Measurements from ENCODE around the gene LARGE1.
A peak's percentile ranks its signal among the peaks of the same experiment; 100 is the strongest.

The LARGE1 gene

GRCh38 chr22:33337524-33337923, 582.8 kb downstream of the LARGE1 start:
- DNase-seq = no peak

DNA sequence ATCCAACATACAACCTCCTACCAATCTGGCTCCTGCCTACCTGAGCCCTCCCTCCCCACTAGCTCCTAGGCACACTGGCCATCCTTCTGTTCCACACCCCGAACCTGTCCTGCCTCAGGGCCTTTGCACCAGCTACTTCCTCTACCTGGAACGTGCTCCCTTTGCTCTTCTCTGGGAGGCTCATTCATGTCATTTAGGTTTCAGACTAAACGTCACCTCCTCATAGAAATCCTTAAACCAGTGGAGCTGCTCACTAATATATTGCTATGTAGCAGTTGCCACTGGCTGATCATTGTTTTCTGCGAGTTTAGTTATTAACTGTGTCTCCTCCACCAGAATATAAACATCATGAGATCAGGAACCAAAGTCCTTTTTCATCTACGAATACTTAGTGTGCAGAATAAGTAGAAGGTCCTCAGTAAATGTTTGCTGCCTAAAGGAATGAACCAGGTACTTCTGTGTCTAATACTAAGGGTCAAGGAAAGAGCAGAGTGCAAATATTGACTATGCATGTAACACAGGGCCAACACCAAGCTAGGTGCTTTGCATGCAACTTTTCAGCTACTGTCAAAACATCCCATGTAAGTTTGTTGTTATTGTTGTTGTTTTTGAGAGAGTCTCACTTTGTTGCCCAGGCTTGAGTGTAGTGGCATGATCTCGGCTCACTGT, 584.5 kb downstream of the LARGE1 start:
- DNase-seq = no peak

DNA sequence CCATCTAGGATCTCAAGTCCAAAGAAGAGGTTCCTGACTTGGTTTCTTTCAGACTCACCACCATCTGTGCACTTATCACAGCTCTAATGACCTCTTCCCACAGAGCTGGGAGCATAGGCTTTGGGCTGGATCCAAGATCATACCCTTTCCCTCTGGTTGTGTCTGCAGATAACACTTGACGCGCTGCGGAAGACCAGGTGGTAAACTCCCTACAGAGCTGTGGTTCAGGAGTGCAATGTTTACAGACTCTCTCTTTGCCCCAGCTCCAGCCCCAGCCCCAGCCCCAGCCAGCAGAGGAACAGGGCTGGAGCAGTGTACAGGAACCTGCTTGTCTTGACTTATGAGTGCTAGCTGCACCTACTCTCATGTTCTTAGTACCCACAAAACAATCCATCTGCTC, 587.7 kb downstream of the LARGE1 start:
- DNase-seq = no peak

- DNase-seq = no peak
These were observed 589.3 kb downstream of the LARGE1 start for GRCh38 chr22:33331017-33331416.

GRCh38 chr22:33330534-33330933, 589.7 kb downstream of the LARGE1 start:
- no peak for DNase-seq

DNA sequence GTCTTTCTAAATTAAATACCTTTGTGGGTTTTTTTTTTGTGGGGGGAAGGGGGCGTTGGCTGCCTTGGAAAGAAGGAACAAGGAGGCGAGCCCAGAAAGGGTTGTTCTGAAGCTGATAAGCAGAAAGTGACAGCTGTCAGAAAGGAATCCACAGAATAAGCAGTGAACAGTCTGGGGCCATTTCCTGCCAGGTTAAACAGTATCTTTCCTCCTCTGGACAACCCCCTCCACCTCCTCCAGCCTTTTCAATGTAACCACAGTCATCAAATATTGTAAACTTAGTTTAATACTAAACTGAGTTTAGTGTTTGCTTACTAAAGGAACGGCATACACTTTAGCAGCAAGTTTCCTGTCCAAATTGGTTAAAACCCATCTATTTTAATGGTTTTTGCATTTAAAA, 590.9 kb downstream of the LARGE1 start:
- DNase-seq = no peak

DNA sequence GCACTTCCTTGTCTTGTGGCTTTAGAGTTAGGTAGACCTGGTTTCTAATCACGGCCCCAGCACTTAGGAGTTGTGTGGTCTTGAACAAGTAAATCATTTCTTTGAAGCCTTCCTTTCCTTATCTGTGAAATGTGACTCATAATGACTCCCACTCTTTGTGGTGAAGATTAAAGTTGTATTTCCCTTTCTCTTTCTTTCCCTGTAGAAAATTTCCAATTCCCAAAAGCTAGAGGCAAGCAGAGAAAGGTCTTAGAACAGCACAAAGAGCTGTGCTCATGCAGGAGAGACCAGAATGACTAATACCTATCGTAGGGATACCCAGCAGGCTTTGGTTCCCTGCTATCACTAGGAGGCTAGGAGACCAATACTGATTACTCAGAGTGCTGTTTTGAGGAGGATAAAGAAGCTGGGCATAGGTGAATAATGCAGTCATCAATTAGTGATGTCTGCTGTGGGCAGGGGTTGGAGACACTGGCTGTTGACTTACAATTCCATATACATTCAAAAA, 591.4 kb downstream of the LARGE1 start:
- no peak for DNase-seq

DNA sequence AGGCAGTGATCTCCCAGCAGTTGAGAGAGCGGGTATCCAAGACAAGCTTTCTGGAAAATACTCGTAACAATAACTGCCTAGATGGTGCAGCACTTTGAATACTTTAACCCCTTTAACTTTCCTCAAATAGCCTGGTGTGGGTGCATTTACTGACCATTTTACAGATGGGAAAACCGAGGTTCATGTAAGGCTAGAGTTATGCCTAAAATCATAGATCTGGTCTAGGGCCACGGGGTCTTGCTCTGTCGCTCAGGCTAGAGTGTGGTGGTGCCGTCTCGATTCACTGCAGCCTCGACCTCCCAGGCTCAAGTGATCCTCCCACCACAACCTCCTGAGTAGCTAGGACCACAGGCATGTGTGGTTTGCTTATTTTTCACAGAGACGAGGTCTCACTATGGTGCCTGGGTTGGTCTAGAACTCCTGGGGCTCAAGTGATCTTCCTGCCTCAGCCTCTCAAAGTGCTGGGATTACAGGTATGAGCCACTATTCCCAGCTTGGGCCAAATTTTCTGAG, 592.9 kb downstream of the LARGE1 start:
- DNase-seq = no peak

GRCh38 chr22:33326540-33327295, 593.6 kb downstream of the LARGE1 start:
- no peak for DNase-seq

DNA sequence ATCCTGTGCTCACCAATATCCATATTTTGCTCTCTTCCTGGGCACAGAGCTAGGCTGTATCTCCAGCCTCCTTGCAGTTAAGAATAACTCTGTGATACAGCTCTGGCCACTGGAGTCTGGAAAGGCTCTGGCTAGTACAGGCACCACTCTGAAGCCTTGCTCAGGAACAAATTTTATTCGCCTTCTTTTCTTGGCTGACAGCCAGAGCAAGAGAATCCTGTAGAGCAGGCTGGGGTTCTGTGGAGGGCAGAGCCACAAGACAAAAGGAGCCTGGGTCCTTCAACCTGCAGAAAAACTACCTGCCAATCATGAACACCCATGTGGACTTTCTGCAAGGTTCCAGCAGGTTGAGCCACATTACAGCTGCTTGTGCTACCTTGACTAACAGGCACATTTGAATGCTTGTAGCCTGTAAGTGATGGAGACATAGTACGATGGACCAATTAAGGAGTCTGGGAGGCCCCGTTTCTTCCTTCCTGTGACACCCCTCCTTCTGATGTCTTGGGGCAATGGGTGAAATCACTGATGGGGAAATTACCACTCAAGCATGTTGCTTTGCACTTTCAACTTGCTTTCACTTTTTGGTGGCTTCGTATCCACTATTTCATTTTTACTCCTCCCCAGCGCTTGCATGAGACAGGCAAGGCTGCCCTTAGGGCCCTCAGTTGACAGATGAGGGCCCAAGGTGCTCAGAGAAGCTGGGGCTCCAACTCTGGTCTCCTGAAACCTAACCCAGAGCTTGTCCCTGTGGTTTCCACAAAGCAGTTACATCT, 594.9 kb downstream of the LARGE1 start:
- no peak for DNase-seq

GRCh38 chr22:33324228-33324627, 596.0 kb downstream of the LARGE1 start:
- no peak for DNase-seq

DNA sequence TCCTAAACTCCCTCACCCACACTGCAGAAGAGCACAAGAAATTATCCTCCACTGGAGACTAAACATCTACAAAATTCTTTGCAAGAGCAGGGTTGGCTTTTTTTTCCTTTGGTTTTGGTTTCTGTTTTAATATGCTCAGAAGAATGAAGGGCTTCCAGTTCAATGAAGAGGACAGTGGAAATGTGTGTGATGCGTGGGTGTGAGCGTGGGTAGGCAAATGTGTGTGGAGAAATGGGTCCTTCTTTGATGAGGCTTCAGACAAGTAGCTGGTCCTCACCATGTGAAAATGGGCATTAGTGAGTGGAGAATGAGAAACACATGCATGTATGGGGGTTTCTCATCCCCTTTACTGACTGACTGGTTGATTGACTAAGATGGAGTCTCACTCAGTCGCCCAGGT, 598.8 kb downstream of the LARGE1 start:
- no peak for DNase-seq

- no peak for DNase-seq
These were observed 604.3 kb downstream of the LARGE1 start for GRCh38 chr22:33315954-33316353.

DNA sequence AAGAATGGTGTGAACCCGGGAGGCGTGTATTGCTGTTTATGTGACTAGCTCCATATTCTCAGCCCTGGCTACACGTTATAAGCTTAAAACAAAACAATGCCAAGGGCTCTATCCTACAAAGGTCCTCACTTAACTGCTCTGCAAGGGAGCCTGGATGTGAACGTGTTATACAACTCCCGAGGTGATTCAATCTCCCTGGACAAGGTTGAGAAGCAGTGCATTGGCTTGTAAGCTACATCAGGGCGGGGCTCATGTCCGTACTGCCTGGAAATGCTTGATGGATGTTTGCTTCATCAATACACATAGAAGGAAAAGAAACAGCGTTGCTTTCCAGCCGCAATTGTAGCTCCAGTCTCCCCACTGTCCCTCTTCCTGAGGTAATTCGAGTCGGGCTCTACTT, 605.2 kb downstream of the LARGE1 start:
- no peak for DNase-seq

DNA sequence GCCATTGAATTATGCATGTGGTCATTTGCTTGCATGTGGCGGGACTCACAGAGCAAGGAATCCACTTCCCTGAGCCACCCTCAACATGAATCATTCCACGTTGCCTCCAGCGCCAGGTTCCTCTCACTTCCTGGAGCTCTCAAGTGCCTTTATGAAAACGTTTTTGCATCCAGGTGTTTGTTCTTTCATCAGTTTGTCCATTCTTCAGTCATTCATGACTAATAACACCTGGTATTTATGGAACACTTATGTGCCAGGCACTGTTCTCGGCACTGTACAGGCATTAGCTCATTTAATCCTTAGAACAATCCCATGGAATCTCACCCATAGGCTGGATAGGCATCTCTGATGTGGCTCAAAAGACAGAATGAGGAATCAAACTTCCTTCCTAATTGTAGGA, 606.0 kb downstream of the LARGE1 start:
- no peak for DNase-seq

DNA sequence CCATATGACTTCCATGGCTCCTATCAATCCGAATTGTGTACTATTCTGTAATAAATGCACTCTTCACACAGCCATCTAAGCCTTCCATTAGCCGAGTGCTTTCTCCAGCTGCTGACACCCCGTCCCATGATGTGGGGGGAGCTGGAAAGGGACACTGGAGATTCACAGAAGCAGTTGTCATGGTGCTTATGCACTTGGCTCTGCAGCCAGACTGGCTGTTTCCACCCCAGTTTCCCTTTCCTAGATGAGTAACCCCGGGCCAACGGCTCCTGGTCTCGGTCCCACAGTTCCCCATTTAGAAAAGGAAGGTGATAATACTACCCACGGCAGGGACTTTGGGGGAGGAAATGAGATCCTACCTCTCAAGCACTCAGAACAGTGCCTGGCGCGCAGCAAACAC, 617.2 kb downstream of the LARGE1 start:
- DNase-seq = no peak

DNA sequence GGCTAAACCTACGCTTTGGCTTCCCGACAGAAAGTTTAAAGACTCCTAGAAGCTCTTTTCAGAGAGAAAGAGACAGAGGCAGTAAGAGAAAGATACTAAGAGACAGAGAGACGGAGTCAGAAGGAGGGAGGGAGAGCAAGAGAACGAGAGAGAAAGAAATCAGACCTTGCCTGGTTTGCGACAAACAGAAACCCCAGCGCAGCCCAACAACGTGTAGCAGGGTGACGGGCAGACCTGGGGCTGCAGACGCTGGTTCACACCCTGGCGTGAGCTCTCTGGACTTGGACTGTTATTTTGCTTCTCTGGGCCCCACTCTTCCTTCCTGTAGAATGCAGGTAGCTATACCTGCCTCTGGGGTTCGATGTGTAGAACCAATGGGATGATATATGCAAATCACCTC, 617.7 kb downstream of the LARGE1 start:
- no peak for DNase-seq

- peak; percentile 70 to 78 for DNase-seq
These were observed 618.2 kb downstream of the LARGE1 start for GRCh38 chr22:33302049-33302545.

GRCh38 chr22:33300165-33300564, 620.1 kb downstream of the LARGE1 start:
- DNase-seq = no peak

GRCh38 chr22:33299245-33299956, 620.9 kb downstream of the LARGE1 start:
- DNase-seq = no peak

GRCh38 chr22:33296941-33297340, 623.3 kb downstream of the LARGE1 start:
- DNase-seq = no peak

GRCh38 chr22:33288078-33288477, 632.2 kb downstream of the LARGE1 start:
- no peak for DNase-seq

DNA sequence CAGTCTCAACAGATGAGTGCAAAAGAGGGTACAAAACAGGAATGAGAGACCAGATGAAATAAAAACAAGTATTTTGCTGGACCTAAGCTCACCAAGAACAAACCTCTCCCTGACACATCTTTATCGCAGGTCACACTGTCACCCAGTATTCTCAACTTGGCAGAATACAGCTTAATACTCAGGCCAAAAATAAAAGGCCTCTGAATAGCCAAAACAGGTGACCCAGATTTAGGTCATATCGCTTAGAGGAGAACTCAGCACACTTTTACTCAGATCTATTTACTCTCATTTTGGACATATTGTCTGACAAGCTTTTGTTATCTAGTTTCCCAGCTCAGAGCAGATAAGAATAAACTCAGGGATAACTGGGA, 645.2 kb downstream of the LARGE1 start:
- no peak for DNase-seq

All from activated T-cell treated with anti-CD3 and anti-CD28 coated beads, Interleukin-2, amount 50 U/mL, for 48 hours (primary cell).